ENCODE data around the gene C1R. TPM values are rescaled to one million over a fixed set of nuclear protein-coding genes. Genes with fewer than 3 reads are reported as not detected.

Gene C1R
- 0.78 and 8.0 TPM in 2 replicates for polyA plus RNA-seq

DNA sequence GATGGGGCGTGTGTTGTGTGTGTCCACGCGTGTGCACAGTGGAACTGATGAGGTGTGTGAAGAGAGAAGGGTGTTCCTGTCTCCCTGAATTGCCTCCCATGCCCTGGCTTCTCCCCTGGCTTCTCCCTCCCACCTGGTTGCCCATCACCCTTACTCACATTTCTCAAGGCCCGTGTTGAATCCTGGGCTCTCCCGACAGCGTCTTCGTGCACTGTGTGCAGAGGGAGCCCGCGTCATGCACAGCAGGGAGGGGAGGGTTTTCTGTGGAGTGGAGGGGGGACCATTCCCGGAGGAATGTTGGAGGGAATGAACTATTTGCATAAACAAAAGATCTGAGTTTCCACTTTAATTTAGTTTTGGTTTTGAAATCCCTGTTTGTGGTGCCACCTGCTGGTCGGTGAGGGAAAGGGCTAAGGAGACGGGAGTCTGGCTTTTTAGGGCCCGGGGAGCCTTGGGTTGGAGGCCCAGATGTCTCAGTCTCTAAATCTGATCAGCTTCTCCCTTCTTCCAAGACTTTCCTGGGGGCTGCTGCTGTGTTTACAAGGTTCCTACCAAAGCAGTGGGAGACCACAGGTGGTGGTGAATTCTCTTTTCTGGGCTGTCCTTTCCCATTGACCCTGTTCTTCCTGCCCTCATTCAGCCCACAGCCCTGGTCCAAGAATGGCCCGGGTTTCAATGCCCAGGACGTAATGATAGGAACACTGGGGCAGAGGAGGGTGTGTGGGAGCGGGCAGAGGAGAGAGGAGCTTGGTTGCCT is at the start of gene C1R:
Gene C1R (minus strand): TSS at position 217 of the 757 bp plus-strand sequence. CDS start 57 bp downstream, at position 160.

DNA sequence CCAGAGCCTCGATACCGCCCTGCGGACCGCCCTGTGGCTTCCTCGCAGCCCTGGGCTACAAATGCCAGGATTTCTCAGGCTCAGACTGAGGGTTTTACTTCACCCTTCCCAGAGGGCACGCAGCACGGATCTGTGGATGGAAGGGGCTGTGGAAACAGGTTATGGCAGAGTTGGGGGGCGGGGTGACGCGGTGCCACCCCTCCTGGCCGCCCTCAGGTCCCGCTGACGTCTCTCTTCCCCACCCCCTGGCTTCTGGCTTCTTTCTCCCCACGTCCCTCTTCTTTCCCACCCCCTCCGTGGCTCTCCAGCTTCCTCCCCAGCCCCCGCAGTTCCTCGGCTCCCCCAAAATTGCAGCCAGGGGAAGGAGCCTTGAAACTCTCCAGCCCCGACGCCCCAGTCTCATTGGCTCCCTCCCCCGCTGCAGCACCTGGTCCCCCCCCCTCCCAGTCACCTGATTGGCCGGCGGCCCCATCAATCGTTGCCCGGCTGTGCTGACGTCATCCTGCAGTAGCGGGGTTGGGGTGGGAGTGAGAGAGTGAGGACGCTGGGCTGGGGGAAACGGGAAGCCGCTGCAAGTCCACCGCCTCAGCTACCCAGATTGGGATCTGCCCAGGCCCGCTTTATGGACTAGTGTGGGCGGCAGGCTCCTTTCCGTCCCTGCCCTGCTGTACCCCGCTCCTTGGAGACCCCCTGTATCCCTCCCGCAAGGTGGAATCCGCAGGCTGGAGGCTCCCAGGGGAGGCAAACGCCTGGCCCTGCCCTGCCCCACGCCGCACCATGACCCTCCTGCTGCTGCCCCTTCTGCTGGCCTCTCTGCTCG is 37.8 kb upstream of the C1R start, which contains the start of gene CLSTN3:
Gene CLSTN3 (plus strand): TSS at position 500 of the 820 bp plus-strand sequence. CDS start 278 bp downstream, at position 778.

GRCh38 chr12:7128681-7129286 is 36.5 kb upstream of the C1R start, which contains the start of gene RBP5:
TSS of gene RBP5 (minus strand) at chr12:7128889. CDS start at chr12:7128775, 114 bp downstream.

DNA sequence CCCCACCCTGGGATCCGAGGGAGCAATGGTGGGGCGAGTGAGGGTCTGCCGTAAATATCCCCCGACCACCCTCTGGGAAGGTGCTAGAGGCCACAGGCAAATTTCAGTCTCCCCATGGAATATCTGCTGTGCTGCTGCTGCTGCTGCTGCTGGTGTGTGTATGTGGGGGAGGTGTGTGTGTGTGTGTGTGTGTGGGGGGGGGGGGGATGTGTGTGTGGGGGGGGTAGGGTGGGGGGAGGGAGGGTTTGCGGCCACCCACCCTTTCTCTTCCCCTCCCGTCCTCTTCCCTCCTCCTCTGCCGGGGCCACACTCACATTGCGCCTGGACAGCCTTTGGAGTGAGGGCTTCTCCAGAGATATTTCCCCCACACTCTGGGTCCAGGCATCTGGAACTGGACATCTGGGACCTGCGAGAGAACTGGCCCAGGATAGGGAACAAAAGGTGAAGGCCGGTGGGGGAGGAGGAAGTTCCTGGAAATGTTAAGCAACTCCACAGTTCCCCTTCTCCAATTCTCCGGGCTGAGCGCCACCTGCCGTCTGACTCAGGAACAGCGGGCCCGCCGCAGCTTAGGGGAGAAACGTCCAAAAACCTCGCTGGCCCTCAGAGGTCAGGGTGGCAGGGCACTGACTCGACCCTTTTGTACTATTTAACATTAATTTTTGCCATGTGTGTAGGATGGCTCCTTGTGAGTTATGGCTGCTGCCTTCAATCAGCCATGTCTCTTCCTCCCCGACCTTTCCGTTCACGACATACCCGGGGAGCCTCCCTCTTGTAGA is 16.7 kb upstream of the C1R start, which contains the start of gene C1RL:
Gene C1RL (minus strand): TSS at position 419 of the 776 bp plus-strand sequence. CDS start 34 bp downstream, at position 385.

DNA sequence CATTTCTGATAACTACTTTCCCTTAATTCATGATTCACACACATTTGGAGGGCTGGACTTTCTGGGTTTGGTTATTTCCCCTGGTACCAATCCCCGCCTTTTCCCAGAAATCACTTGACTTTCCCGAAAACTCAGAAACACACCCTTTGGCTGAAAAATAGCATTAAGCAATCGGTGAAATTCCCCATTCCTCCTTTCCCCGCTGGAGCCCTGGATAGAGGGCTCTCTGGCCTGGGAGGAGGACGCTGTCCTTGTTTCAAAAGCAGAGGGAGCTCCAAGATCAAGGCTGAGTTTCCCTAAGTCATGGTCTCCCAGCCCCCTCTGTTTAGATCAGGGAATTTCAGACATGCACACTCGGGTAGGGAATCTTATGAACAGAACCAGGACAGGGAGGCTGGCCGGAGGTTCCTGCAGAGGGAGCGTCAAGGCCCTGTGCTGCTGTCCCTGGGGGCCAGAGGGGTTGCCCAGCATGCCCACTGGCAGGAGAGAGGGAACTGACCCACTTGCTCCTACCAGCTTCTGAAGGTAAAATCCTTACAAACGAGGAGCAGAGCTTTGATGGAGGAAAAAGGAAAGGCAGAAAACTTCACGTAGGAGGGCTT is 31.8 kb downstream of the C1R start, which contains the start of gene C1S:
Gene C1S (plus strand): TSS at position 366 of the 602 bp plus-strand sequence. CDS start 1,195 bp downstream, outside the sequence.

Other genes starting within 250 kb of the C1R start
- 0.21 and 0.51 TPM in 2 replicates for gene CDCA3, start 241.2 kb downstream of the C1R start, polyA plus RNA-seq
- 10.5 and 14.9 TPM in 2 replicates for gene USP5, start 240.3 kb downstream of the C1R start, polyA plus RNA-seq
- 1,435 and 2,077 TPM in 2 replicates for gene TPI1, start 224.9 kb downstream of the C1R start, polyA plus RNA-seq
- 0.55 TPM in 1 of 2 replicates, not detected in the other for gene SPSB2, start 219.1 kb downstream of the C1R start, polyA plus RNA-seq
- gene LRRC23, start 187.6 kb downstream of the C1R start, polyA plus RNA-seq, result 3.5 and 6.7 TPM in 2 replicates
- 224 and 335 TPM in 2 replicates for gene ENO2, start 177.9 kb downstream of the C1R start, polyA plus RNA-seq
- gene ATN1, start 164.5 kb downstream of the C1R start, polyA plus RNA-seq, result 1.6 and 2.4 TPM in 2 replicates
- not detected in 2 replicates for gene RNU7-1, start 148.6 kb downstream of the C1R start, polyA plus RNA-seq
- gene C12orf57, start 148.4 kb downstream of the C1R start, polyA plus RNA-seq, result 313 and 357 TPM in 2 replicates
- gene PTPN6, start 141.1 kb downstream of the C1R start, polyA plus RNA-seq, result 0.39 TPM in 1 of 2 replicates, not detected in the other
- gene PHB2, start 121.8 kb downstream of the C1R start, polyA plus RNA-seq, result 66.1 and 89.6 TPM in 2 replicates
- gene EMG1, start 121.5 kb downstream of the C1R start, polyA plus RNA-seq, result 36.1 and 37.1 TPM in 2 replicates
- gene LPCAT3, start 74.0 kb downstream of the C1R start, polyA plus RNA-seq, result 4.4 and 5.9 TPM in 2 replicates
- 9.1 and 16.7 TPM in 2 replicates for gene C1S, start 31.7 kb downstream of the C1R start, polyA plus RNA-seq
- gene C1RL, start 16.8 kb upstream of the C1R start, polyA plus RNA-seq, result 2.8 and 4.1 TPM in 2 replicates
- 1.4 TPM in 1 of 2 replicates, not detected in the other for gene RBP5, start 36.4 kb upstream of the C1R start, polyA plus RNA-seq
- 125 and 134 TPM in 2 replicates for gene CLSTN3, start 37.9 kb upstream of the C1R start, polyA plus RNA-seq
- 4.6 and 5.6 TPM in 2 replicates for gene PEX5, start 97.2 kb upstream of the C1R start, polyA plus RNA-seq
- gene ACSM4, start 211.6 kb upstream of the C1R start, polyA plus RNA-seq, result not detected in 2 replicates